ENCODE results near the gene FUT3. TPM values are rescaled to one million over a fixed set of nuclear protein-coding genes. Genes with fewer than 3 reads are reported as not detected.
A peak's percentile ranks its signal among the peaks of the same experiment; 100 is the strongest.

FUT3 gene
- total RNA-seq, 2 experiments from 2014 or later, result not detected

DNA sequence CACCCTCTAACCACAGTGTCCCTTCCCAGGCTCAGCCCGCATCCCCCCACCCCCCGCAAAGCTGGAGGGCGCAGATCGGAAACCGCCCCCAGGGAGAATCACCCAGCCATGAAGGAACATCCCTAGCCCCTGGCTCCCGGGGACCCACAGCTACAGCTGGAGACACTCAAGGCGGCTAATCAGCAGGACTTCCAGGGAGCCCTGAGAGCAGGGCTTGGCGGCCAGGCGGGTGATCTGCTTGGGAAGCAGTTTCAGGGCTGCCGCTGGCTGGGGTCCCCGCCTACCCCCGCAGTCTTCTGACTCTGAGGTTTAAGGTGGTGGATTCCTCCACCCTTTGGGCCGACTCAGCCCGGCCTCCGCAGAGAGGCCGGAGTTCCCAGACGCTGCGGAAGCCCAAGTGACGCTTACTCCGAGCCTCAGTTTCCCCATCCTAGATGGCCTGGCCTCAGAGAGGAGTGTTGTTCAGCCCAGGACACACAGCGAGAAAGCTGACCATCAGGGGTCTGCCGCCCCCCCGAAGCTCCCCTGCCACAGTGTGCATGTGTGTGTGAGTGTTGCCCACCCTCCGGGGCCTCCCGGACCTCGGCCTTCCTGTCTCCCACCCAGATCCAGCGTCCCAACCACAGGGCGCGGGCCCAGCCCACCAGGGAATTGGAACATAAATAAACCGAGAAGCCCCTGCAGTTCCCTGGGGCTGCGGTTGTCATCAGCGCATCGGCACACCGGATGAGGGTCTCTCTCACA, 21.5 kb downstream of the FUT3 start:
- H3K4me3 Mint-ChIP-seq, result peak overlapping the region; percentile 56
- POLR2A ChIA-PET, result interaction anchor here (0.5 to 3.5 kb wide), 11 partner anchors 26 to 155 kb away, joined by 3 to 72 read pairs (median 6); partner anchors contain the start of genes DUS3L, NDUFA11, NRTN and RANBP3
- peaks cover 2% of the 10 kb centered on the region for H3K36me3 Mint-ChIP-seq
- peak overlapping the region; percentile 64 for H3K27ac Mint-ChIP-seq
- ATAC-seq (ENCODE audit: low read depth), result no peak
- no peak for DNase-seq
- peaks cover 4% of the 10 kb centered on the region for H3K27me3 Mint-ChIP-seq
- H3K9me3 Mint-ChIP-seq, result no peaks in the 10 kb centered on the region
- peaks cover 5% of the 10 kb centered on the region for H3K4me1 Mint-ChIP-seq

DNA sequence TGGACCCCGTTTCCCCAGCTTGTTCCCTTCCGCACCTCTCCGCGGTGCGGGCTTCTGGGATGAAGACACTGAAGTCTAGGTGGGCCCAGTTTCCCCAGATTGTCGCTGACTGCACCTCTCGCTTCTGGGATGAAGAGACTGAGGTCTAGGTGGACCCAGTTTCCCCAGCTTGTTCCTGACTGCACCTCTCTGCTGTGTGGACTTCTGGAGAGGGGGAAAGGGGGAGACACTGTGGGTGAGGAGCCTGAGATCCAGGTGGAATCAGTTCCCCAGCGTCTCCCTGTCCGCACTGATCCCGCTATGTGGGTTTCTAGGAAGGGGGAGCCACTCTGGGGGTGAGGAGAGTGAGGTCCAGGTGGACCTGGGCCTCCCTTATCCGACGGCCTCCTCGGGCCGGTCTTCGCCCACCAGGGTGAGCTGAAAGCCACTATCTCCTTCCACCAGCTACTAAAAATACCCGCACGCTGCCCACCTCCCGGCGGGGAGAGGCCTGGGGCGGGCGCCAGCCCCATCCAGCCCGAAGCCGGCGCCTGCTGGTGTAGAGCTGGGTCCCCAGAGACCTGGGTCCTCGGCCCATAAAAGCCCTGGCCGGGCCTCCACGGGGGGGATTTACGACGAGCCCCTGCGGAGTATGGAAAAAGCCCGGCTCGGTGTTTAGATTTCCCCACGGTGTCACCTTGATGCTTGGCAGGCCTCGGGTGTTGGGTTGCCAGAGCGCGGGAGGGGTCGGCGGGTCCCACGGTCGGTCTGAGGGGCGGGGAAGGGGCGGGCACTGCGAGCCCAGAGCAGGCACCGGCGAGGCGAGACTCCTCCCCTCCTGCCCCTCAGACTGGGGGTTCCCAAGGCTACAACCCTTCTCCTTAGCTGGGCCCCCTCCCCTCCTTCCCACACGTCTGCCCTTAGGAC, 22.3 kb downstream of the FUT3 start:
- Mint-ChIP-seq H3K4me3 (peak overlapping the region; percentile 99), H3K36me3 (peaks cover 2% of the 10 kb centered on the region), H3K27me3 (peaks cover 2% of the 10 kb centered on the region), H3K4me1 (peaks cover 5% of the 10 kb centered on the region), H3K27ac (peak overlapping the region; percentile 100), H3K9me3 (no peaks in the 10 kb centered on the region)
- ATAC-seq (ENCODE audit: low read depth) (no peak), DNase-seq (peak; percentile 57)
- POLR2A ChIA-PET, result interaction anchor here (0.5 to 3.5 kb wide), 23 partner anchors 10 to 706 kb away, joined by 3 to 72 read pairs (median 6); partner anchors contain the start of genes CATSPERD, DUS3L, FUT6 and LONP1

DNA sequence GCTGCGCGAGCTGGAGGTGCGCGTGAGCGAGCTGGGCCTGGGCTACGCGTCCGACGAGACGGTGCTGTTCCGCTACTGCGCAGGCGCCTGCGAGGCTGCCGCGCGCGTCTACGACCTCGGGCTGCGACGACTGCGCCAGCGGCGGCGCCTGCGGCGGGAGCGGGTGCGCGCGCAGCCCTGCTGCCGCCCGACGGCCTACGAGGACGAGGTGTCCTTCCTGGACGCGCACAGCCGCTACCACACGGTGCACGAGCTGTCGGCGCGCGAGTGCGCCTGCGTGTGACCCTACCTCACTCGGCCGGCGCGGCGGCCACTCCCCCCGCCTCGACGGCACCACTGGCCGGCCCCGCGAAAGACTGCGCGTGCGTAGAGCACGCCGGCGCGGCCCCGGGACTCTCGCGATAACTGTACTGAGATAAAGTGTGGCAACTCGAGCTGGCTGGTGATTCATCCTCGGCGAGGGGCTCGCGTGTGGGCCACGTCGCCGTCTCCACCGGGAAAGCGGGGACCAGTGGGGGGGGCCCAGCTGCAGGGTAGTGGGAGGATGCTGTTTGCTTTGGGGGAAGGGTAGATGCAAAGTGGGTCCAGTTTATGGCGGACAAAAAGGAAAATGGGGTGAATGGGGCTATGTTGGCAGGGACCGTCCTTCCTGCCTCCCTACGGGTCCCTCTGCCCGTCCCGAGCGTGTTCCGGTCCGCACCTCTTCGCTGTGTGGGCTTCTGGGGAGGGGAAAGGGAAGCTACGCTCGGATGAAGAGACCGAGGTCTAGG, 23.2 kb downstream of the FUT3 start:
- peak; percentile 85 for ATAC-seq (ENCODE audit: low read depth)
- peaks cover 2% of the 10 kb centered on the region for H3K36me3 Mint-ChIP-seq
- H3K9me3 Mint-ChIP-seq, result no peaks in the 10 kb centered on the region
- POLR2A ChIA-PET, result interaction anchor here (0.5 to 3.5 kb wide), 27 partner anchors 11 to 707 kb away, joined by 3 to 72 read pairs (median 6); partner anchors contain the start of genes CATSPERD, DUS3L, FUT6 and LONP1
- peak overlapping the region; percentile 100 for H3K27ac Mint-ChIP-seq
- peak overlapping the region; percentile 99 for H3K4me3 Mint-ChIP-seq
- H3K27me3 Mint-ChIP-seq, result peaks cover 2% of the 10 kb centered on the region
- DNase-seq, result peak; percentile 99
- peaks cover 5% of the 10 kb centered on the region for H3K4me1 Mint-ChIP-seq

DNA sequence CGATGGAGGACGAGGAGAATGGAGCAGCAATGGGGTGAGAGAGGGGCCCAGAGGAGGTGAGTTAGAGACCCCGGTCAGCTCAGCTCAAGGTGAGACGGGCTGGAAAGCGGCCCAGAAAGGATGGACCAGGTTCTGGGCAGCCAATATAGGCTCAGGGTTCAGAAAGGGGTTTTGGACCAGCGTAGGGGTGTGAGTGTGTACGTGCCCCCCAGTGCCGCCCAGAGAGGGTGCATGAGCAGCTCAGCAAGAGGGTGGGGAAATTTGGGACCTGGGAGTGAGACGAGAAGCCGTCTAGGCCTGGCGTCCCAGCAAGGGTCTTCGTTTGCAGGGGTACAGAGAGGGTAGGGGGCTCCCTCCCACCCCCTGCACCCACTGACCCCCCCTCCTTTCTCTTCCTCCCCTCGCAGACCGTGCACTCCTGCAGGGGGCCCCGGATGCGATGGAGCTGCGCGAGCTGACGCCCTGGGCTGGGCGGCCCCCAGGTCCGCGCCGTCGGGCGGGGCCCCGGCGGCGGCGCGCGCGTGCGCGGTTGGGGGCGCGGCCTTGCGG, 23.8 kb downstream of the FUT3 start:
- H3K27ac Mint-ChIP-seq, result peak overlapping the region; percentile 95
- H3K36me3 Mint-ChIP-seq, result peaks cover 2% of the 10 kb centered on the region
- peaks cover 2% of the 10 kb centered on the region for H3K27me3 Mint-ChIP-seq
- no peaks in the 10 kb centered on the region for H3K9me3 Mint-ChIP-seq
- H3K4me3 Mint-ChIP-seq, result peak overlapping the region; percentile 90
- H3K4me1 Mint-ChIP-seq, result peaks cover 5% of the 10 kb centered on the region
- DNase-seq (no peak), ATAC-seq (ENCODE audit: low read depth) (no peak)
- POLR2A ChIA-PET, result interaction anchor here (0.6 to 3.5 kb wide), 23 partner anchors 11 to 207 kb away, joined by 3 to 72 read pairs (median 6); partner anchors contain the start of genes CATSPERD, DUS3L, FUT6 and LONP1

DNA sequence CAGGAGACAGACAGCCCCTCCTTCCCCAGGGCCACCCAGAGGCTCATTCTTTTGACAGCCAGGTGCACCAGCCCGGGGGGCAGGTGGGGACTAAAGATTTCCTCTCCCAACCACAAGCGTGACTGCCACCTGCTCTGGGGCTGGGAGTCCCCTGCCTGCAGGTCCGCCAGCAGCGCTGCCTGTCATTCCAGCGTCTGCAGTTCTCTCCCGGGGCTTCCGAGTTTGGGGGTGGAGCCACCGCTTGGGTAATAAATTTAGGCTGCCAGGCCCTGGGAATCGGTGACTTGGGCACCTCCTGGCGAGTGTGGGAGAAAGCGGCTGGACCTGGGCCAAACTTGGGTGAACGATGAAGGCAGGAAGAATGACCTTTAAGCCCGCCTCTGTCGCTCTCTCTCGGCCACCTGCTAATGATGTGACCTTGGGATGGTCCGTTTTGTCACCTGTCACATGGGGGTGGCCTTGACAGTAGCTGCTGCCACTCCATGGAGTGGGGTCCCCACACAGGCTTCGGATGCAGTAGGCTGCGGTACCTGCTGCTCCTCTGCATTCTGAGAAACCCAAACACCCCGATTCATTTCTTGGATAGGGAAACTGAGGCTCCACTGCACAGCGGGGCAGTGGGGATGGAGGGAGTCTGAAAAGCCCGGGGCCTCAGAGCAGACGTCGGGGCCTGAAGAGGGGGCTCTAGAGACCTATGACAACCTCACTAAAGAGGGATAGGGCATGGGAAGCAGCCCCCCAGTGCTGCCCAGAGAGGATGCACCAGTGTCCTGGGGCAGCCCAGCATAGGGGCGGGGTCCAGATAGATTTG, 24.5 kb downstream of the FUT3 start:
- no peak for DNase-seq
- Mint-ChIP-seq H3K4me3 (peak overlapping the region; percentile 90), H3K27me3 (peaks cover 2% of the 10 kb centered on the region), H3K27ac (peak overlapping the region; percentile 95), H3K4me1 (peaks cover 5% of the 10 kb centered on the region), H3K36me3 (peaks cover 2% of the 10 kb centered on the region), H3K9me3 (no peaks in the 10 kb centered on the region)
- no peak for ATAC-seq (ENCODE audit: low read depth)
- POLR2A ChIA-PET, result interaction anchor here (0.8 to 3.5 kb wide), 9 partner anchors 12 to 204 kb away, joined by 3 to 72 read pairs (median 10); partner anchors contain the start of genes CATSPERD, DUS3L, FUT6 and LONP1

DNA sequence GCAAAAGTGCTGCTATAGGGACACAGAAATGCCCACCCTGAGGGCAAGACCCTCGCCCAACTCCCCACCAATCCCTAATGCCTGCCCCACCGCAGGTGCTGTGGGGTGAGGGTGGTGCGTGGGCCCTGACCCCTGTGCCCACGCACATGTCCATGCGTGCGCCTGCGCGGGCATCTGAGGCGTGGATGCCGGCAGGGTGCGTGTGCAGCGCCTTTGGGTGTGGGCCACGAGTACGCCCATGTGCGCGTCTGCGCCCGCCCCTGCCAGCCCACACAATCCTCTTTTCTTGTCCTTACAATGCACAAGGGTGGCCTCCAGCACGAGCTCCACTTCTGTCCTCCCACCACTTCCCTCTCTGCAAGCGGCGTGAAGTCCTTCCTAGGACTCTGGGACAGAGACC, 26.1 kb downstream of the FUT3 start:
- Mint-ChIP-seq H3K4me1 (peaks cover 5% of the 10 kb centered on the region), H3K4me3 (no peak overlapping the region), H3K36me3 (peaks cover 2% of the 10 kb centered on the region), H3K9me3 (no peaks in the 10 kb centered on the region), H3K27ac (no peak overlapping the region), H3K27me3 (peaks cover 2% of the 10 kb centered on the region)
- DNase-seq (no peak), ATAC-seq (ENCODE audit: low read depth) (no peak)
- POLR2A ChIA-PET, result no interaction called here

DNA sequence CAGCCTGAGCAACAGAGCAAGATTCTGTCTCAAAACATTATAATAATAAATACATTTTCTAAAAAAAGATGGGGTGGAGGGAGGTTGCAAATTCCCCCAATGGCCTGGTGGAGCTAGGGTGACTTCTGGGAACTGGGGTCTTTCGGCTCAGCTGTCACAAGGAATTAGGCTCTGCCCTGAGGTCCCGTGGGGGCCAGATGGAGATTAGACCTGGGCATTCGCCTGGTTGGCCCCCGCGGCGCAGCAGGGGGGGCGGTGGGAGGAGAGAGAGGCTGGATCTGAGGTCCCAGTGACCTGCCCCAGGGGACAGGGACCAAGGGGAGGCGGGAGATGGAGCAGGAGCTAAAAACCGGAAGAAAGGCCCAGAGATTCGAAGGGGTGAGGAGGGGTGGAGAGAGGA, 26.5 kb downstream of the FUT3 start:
- no peak overlapping the region for H3K4me3 Mint-ChIP-seq

DNA sequence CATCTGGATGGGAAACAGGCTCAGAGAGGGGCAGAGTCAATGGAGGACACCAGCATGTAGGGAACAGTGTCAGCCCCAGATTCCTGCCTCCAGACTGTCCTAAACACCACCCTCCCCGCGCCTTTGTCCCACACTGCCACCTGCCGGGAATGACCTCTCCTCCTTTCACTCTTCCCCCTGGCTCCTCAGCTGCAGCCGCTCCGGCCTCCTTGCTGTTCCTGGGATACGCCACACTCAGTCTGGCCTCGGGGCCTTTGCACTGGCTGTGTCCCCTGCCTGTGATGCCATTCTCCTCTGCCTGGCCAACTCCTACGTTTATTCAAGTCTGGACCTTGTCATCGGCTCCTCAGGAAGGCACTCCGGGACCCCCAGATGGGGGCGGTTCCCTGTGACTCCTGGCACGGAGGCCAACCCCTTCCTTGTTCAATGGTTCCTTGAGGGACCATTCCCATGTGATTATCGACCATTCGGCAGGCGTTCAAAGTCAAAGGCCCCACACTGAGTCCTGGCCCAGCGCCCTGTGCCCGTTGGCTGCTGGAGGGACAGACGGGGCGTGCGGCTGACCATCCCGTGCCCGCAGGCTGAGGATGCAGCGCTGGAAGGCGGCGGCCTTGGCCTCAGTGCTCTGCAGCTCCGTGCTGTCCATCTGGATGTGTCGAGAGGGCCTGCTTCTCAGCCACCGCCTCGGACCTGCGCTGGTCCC, 27.5 kb downstream of the FUT3 start:
- Mint-ChIP-seq H3K27ac (no peak overlapping the region), H3K27me3 (peaks cover 2% of the 10 kb centered on the region), H3K9me3 (no peaks in the 10 kb centered on the region), H3K4me3 (no peak overlapping the region), H3K4me1 (peaks cover 5% of the 10 kb centered on the region), H3K36me3 (peaks cover 2% of the 10 kb centered on the region)
- ATAC-seq (ENCODE audit: low read depth) (no peak), DNase-seq (no peak)
- POLR2A ChIA-PET, result interaction anchor here (0.5 kb wide), 1 partner anchor 72 kb away, joined by 7 read pairs; no protein-coding TSS in a partner anchor

More for the DNA sequence above, 26.5 kb downstream of the FUT3 start:
- peaks cover 2% of the 10 kb centered on the region for H3K27me3 Mint-ChIP-seq
- DNase-seq (no peak), ATAC-seq (ENCODE audit: low read depth) (no peak)
- peaks cover 2% of the 10 kb centered on the region for H3K36me3 Mint-ChIP-seq
- H3K27ac Mint-ChIP-seq, result no peak overlapping the region
- peaks cover 5% of the 10 kb centered on the region for H3K4me1 Mint-ChIP-seq
- POLR2A ChIA-PET, result no interaction called here
- no peaks in the 10 kb centered on the region for H3K9me3 Mint-ChIP-seq

DNA sequence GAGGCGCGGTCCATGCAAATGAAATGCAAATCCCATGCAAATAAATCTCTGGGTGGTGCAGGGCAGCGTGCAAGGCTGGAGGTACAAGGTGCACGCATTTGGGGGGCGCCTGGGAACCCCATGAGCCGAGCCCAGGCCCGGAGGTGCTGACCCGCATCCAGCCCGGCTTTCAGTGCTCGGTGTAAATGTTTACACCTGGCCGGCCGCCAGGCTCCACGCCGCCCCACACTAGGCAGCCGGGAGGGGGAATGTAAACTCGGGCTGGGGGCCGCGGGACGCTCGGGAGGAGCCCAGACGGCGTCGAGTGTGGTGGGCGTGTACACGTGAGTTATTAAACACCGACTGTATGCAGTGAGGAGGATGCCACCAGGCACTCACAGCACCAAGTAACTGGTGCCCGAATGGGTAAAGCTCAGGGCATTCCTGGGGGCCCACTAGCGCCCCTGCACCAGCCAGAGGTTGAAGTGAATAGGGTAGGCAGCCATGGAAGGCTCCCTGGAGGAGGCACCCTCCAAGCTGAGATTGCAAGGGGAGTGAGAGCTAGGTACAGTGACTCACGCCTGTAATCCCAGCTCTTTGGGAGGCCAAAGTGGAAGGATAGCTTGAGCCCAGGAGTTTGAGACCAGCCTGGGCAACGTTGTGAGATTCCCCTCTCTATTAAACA, 28.9 kb downstream of the FUT3 start:
- ATAC-seq (ENCODE audit: low read depth), result no peak
- Mint-ChIP-seq H3K27ac (no peak overlapping the region), H3K4me3 (no peak overlapping the region), H3K36me3 (peaks cover 2% of the 10 kb centered on the region), H3K27me3 (peaks cover 4% of the 10 kb centered on the region), H3K9me3 (no peaks in the 10 kb centered on the region), H3K4me1 (peaks cover 4% of the 10 kb centered on the region)
- POLR2A ChIA-PET, result no interaction called here
- DNase-seq, result no peak

DNA sequence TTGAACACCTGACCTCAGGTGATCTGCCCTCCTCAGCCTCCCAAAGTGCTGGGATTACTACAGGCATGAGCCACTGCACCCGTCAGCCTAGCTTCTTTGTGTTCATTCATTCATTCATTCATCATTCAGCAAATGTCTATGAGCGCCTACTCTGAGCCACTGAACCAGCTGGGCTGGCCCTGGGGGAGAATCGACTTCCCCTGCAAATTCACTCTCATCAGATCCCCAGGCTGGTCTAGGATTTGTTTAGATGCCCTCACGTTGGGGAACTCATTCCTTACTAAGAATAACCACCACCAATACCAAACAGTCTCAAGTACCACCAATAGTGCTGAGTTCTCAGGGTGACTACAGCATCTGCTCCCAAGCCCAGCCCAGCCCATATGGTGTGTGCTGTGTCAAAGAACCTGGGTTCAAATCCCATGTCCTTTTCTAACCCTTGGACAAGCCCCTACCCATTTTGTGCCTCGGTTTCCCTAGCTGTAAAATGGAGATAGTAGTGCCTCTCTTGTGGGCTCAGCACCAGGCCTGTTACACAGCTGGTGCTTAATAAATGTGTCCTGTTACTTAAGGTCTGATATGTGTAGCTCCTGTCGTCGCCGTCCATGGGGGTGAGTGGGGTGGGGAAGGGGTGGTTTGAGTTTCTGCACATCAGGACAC, 29.6 kb downstream of the FUT3 start:
- H3K27me3 Mint-ChIP-seq, result peaks cover 2% of the 10 kb centered on the region
- POLR2A ChIA-PET, result no interaction called here
- H3K9me3 Mint-ChIP-seq, result no peaks in the 10 kb centered on the region
- no peak for DNase-seq
- H3K27ac Mint-ChIP-seq, result no peak overlapping the region
- ATAC-seq (ENCODE audit: low read depth), result no peak
- H3K4me3 Mint-ChIP-seq, result no peak overlapping the region
- peaks cover 2% of the 10 kb centered on the region for H3K4me1 Mint-ChIP-seq
- no peaks in the 10 kb centered on the region for H3K36me3 Mint-ChIP-seq

DNA sequence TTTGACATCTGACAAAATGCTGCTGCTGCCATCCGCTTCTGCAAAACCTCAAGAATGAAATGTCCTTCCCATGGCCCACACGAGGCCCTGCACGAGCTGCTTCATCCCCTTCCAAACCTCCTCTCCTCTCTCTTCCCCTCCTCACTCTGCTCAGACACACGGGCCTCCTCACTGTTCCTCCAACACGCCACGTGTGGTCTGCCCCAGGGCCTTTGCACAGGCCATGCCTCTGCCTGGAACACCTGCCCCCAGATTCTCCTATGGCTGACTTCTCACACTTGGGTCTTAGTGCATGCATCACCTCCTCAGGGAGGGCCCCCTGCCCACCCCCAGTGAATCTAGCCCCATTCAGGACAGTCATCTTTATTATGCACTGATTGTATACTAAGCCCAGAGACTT, 30.5 kb downstream of the FUT3 start:
- DNase-seq, result no peak
- POLR2A ChIA-PET, result interaction anchor here (0.6 to 0.7 kb wide), 3 partner anchors 369 to 1060 kb away, joined by 3 to 5 read pairs (median 4); no protein-coding TSS in a partner anchor
- no peaks in the 10 kb centered on the region for H3K9me3 Mint-ChIP-seq
- H3K4me3 Mint-ChIP-seq, result no peak overlapping the region
- no peaks in the 10 kb centered on the region for H3K36me3 Mint-ChIP-seq
- H3K27me3 Mint-ChIP-seq, result peaks cover 2% of the 10 kb centered on the region
- H3K27ac Mint-ChIP-seq, result peak overlapping the region; percentile 35
- H3K4me1 Mint-ChIP-seq, result peaks cover 2% of the 10 kb centered on the region
- ATAC-seq (ENCODE audit: low read depth), result no peak
